CD14-positive monocyte (primary cell): ENCODE results near the gene VOPP1. TPM values are rescaled to one million over a fixed set of nuclear protein-coding genes. Genes with fewer than 3 reads are reported as not detected.

ENCODE experiments used
- DNase-seq, 3 donors: peaks; one replicate each; pipeline ENCODE4 v3.0.0-alpha.2; 2011 to 2022
- H2AFZ ChIP-seq: 2 replicates; pipeline ENCODE4 v1.6.0; 2012; ENCODE audit warnings: mild to moderate bottlenecking, low read depth, low read length, inconsistent platforms; ENCODE audit not compliant: insufficient read depth, poor library complexity, severe bottlenecking
- H3K27ac ChIP-seq, 2 donors: 1 replicate in 1 of 2; 2 replicates in 1 of 2; pipeline ENCODE4 v1.5.1; 2012 to 2013; ENCODE audit warnings: low read length in 2 of 2, control low read depth in 1 of 2, inconsistent platforms in 1 of 2, low read depth in 1 of 2, mild to moderate bottlenecking in 1 of 2
- H3K27me3 ChIP-seq, 2 donors: one replicate each; pipeline versions ENCODE4 v1.6.0 to v1.6.1; 2011 to 2013; ENCODE audit warnings: low read length in 2 of 2; ENCODE audit not compliant: control insufficient read depth in 2 of 2, insufficient read depth in 2 of 2
- H3K36me3 ChIP-seq, 2 donors: replicated peaks in 1 of 2; 1 replicate in 1 of 2; 2 replicates in 1 of 2; pipeline versions ENCODE4 v1.5.1 to v1.6.1; 2012 to 2013; ENCODE audit warnings: low read length in 2 of 2, control low read depth in 1 of 2, inconsistent platforms in 1 of 2, mild to moderate bottlenecking in 1 of 2; ENCODE audit not compliant: insufficient read depth in 2 of 2, control insufficient read depth in 1 of 2
- H3K4me1 ChIP-seq, 2 donors: 1 replicate in 1 of 2; 2 replicates in 1 of 2; pipeline versions ENCODE4 v1.5.1 to v1.6.1; 2012 to 2013; ENCODE audit warnings: low read length in 2 of 2, control low read depth in 1 of 2, inconsistent platforms in 1 of 2, mild to moderate bottlenecking in 1 of 2, moderate library complexity in 1 of 2; ENCODE audit not compliant: insufficient read depth in 2 of 2, control insufficient read depth in 1 of 2
- H3K4me2 ChIP-seq: replicated peaks from 2 replicates; pipeline ENCODE3; 2012; ENCODE audit warnings: low read length, moderate library complexity, mild to moderate bottlenecking; ENCODE audit not compliant: poor library complexity, severe bottlenecking; ENCODE audit errors: extremely low read depth
- H3K4me3 ChIP-seq, 3 experiments: fragments of 200-600 bp in 1 of 3; sonication (generic) in 1 of 3; replicated peaks in 1 of 3; 1 replicate in 2 of 3; 2 replicates in 1 of 3; pipeline ENCODE4 v1.5.1; 2011 to 2013; ENCODE audit warnings: low read length in 3 of 3, mild to moderate bottlenecking in 3 of 3, control low read depth in 2 of 3, low read depth in 2 of 3, inconsistent platforms in 1 of 3, moderate library complexity in 1 of 3
- H3K79me2 ChIP-seq: 2 replicates; pipeline ENCODE4 v1.6.0; 2012; ENCODE audit warnings: mild to moderate bottlenecking, control low read depth, inconsistent platforms, low read length, moderate library complexity; ENCODE audit not compliant: insufficient read depth
- H3K9ac ChIP-seq: 2 replicates; pipeline ENCODE4 v1.6.0; 2017; ENCODE audit warnings: low read length, mild to moderate bottlenecking; ENCODE audit not compliant: insufficient read depth, poor library complexity, severe bottlenecking
- H3K9me3 ChIP-seq, 2 donors: replicated peaks in 1 of 2; 1 replicate in 1 of 2; 2 replicates in 1 of 2; pipeline versions ENCODE4 v1.5.1 to v1.6.1; 2012 to 2013; ENCODE audit warnings: low read length in 2 of 2, control low read depth in 1 of 2; ENCODE audit not compliant: control insufficient read depth in 1 of 2, insufficient read depth in 1 of 2
- H4K20me1 ChIP-seq: 2 replicates; pipeline ENCODE4 v1.6.0; 2012; ENCODE audit warnings: mild to moderate bottlenecking, low read length, control low read depth, moderate library complexity; ENCODE audit not compliant: insufficient read depth
- H3K27ac Mint-ChIP-seq, 7 donors: one replicate each; pipeline ENCODE4 v1.8.0; 2020; ENCODE audit warnings: mild to moderate bottlenecking in 7 of 7, mixed read lengths in 7 of 7, moderate library complexity in 6 of 7, inconsistent platforms in 2 of 7
- H3K27me3 Mint-ChIP-seq, 3 donors: one replicate each; pipeline ENCODE4 v1.8.0; 2021 to 2022; ENCODE audit warnings: low read depth in 3 of 3, mild to moderate bottlenecking in 3 of 3, mixed read lengths in 3 of 3, moderate library complexity in 3 of 3, inconsistent platforms in 1 of 3
- H3K36me3 Mint-ChIP-seq, 2 donors: one replicate each; pipeline ENCODE4 v1.8.0; 2020; ENCODE audit warnings: mixed read lengths in 2 of 2, inconsistent platforms in 1 of 2, mild to moderate bottlenecking in 1 of 2
- H3K4me1 Mint-ChIP-seq: one replicate; pipeline ENCODE4 v1.8.0; 2020; ENCODE audit warnings: mild to moderate bottlenecking, mixed read lengths
- H3K4me3 Mint-ChIP-seq, 2 donors: one replicate each; pipeline ENCODE4 v1.8.0; 2020; ENCODE audit warnings: mild to moderate bottlenecking in 2 of 2, mixed read lengths in 2 of 2, moderate library complexity in 1 of 2
- H3K9me3 Mint-ChIP-seq, 7 donors: one replicate each; pipeline ENCODE4 v1.8.0; 2020 to 2022; ENCODE audit warnings: mixed read lengths in 7 of 7, mild to moderate bottlenecking in 6 of 7, moderate library complexity in 6 of 7, inconsistent platforms in 2 of 7
- CTCF ChIP-seq: fragments of 200-600 bp; IDR thresholded peaks from one replicate; pipeline ENCODE4 v1.8.0; 2022; ENCODE audit warnings: antibody characterized with exemption, mild to moderate bottlenecking
- WGBS: methylation state at CpG from one replicate; pipeline ENCODE4 v1.1.5; 2013; ENCODE audit warnings: missing lambda C conversion rate; ENCODE audit not compliant: insufficient coverage; 5-methylcytosine and 5-hydroxymethylcytosine counted together
- intact Hi-C, 2 donors: fragments of 100-400 bp; cut with micrococcal nuclease; formaldehyde crosslinking; loops; one replicate each; pipeline versions ENCODE4 v1.15.0 to v1.15.1; 2023
- polyA plus RNA-seq, 3 donors: library from polyadenylated mRNA; depleted of rRNA in 1 of 3; unstranded in 2 of 3; stranded (reverse) in 1 of 3; fragments of 300-500 nt in 2 of 3; fragments of >200 nt in 1 of 3; fragmentation: Illumina TruSeq in 2 of 3; gene quantifications; 1 replicate in 2 of 3; 2 replicates in 1 of 3; pipeline ENCODE4 v1.2.3, GENCODE V29; 2012 to 2021

Gene VOPP1
- polyA plus RNA-seq, 3 donors = 16.7 to 22.1 (median 18.0) TPM

- no peak overlapping the region for H3K27ac Mint-ChIP-seq
- Histone ChIP-seq H3K36me3 (no peaks in the 10 kb centered on the region), H3K9ac (no peak overlapping the region), H3K27me3 (no peaks in the 10 kb centered on the region), H2AFZ (no peak overlapping the region), H3K4me3 (no peak overlapping the region), H3K4me1 (no peaks in the 10 kb centered on the region), H4K20me1 (no peaks in the 10 kb centered on the region), H3K4me2 (no peak overlapping the region), H3K79me2 (no peaks in the 10 kb centered on the region), H3K27ac (no peak overlapping the region), H3K9me3 (no peaks in the 10 kb centered on the region)
- H3K9me3 Mint-ChIP-seq = no peaks in the 10 kb centered on the region
- intact Hi-C loops = loop anchor here in 1 of 2 donors (5.0 to 10.0 kb wide), 3 partner anchors 62 to 370 kb away; partner anchors contain the start of genes LANCL2 and NIPSNAP2
- WGBS = 96% methylated on average over 7 of the region's 10 CpGs
- H3K4me3 Mint-ChIP-seq = no peak overlapping the region
- TF ChIP-seq CTCF = no peak
- H3K4me1 Mint-ChIP-seq = peaks cover 8% of the 10 kb centered on the region
- no peaks in the 10 kb centered on the region for H3K36me3 Mint-ChIP-seq
- no peak for DNase-seq
- peaks cover 2 to 15% (median 8%) of the 10 kb centered on the region in 3 donors for H3K27me3 Mint-ChIP-seq
Observed at GRCh38 chr7:55594414-55594813, 22.1 kb upstream of the VOPP1 start.

- Mint-ChIP-seq H3K36me3 (no peaks in the 10 kb centered on the region), H3K4me1 (peaks cover 8% of the 10 kb centered on the region), H3K27ac (no peak overlapping the region), H3K9me3 (no peaks in the 10 kb centered on the region), H3K27me3 (peaks cover 4 to 15% (median 8%) of the 10 kb centered on the region in 3 donors), H3K4me3 (no peak overlapping the region)
- no peak overlapping the region for H3K4me2 ChIP-seq
- no peak overlapping the region for H3K27ac ChIP-seq
- no peak overlapping the region for H3K4me3 ChIP-seq
- peak; percentile 84 for TF ChIP-seq CTCF
- no peak overlapping the region for H2AFZ ChIP-seq
- DNase-seq = peak; percentile 39 to 82 (median 60)
- H4K20me1 ChIP-seq = no peaks in the 10 kb centered on the region
- 64% methylated on average over 13 of the region's 14 CpGs for WGBS
- no peaks in the 10 kb centered on the region for H3K27me3 ChIP-seq
- intact Hi-C loops = loop anchor here in 1 of 2 donors (5.0 to 10.0 kb wide), 3 partner anchors 61 to 371 kb away; partner anchors contain the start of genes LANCL2 and NIPSNAP2
- H3K9ac ChIP-seq = no peak overlapping the region
- H3K36me3 ChIP-seq = no peaks in the 10 kb centered on the region
- H3K4me1 ChIP-seq = no peaks in the 10 kb centered on the region
- H3K9me3 ChIP-seq = no peaks in the 10 kb centered on the region
- no peaks in the 10 kb centered on the region for H3K79me2 ChIP-seq
Observed at GRCh38 chr7:55593515-55594318, 21.4 kb upstream of the VOPP1 start.
